HCT116 (cell line): ENCODE measurements around the gene CHRNB1. TPM values are rescaled to one million over a fixed set of nuclear protein-coding genes. Genes with fewer than 3 reads are reported as not detected.
"Not testable (repeated sequence)": the region's sequence is repeated elsewhere in the genome, so short reads cannot be mapped to it uniquely, and the experiment has no call there.

ENCODE experiments used
- ATAC-seq: fragments of 200-7000 bp; cut with Tn5 transposase; 2 replicates; pipeline ENCODE4 v1.9.1; 2020; ENCODE audit warnings: mild to moderate bottlenecking, moderate library complexity
- BruUV-seq: library from RNA; stranded (reverse); fragments of 400-500 nt; replicated peaks from 2 replicates; lab custom pipeline; 2021; lab: Mats Ljungman, UMichigan
- CTCF ChIA-PET: fragments of 300-600 bp; sonication (Branson Sonifier 250); formaldehyde crosslinking; loops from one replicate; lab custom pipeline; 2021; ENCODE audit warnings: antibody characterized with exemption; lab: Charles Lee
- POLR2A ChIA-PET: fragments of 300-600, 350-600 bp; sonication (Branson Sonifier 250); formaldehyde crosslinking; loops from one replicate; lab custom pipeline; 2021; ENCODE audit warnings: antibody characterized with exemption; lab: Charles Lee
- RAD21 ChIA-PET, 2 experiments: fragments of 300-600 bp; sonication (Branson Sonifier 250); formaldehyde crosslinking; loops; one replicate each; lab custom pipeline; 2023; ENCODE audit warnings: low total read pairs in 2 of 2; ENCODE audit not compliant: uncharacterized antibody in 2 of 2, unreplicated experiment in 2 of 2, low non-redundant PET in 1 of 2; lab: Charles Lee
- DNase-seq: peaks from one replicate; pipeline ENCODE4 v3.0.0-alpha.2; 2010; ENCODE audit warnings: low read depth, low spot score
- H2AFZ ChIP-seq: fragments of 200-600 bp; shearing (Covaris generic), sonication (generic); 2 replicates; pipeline ENCODE4 v1.6.1; 2017; ENCODE audit warnings: low read depth, mixed run types, mixed read lengths, antibody characterized with exemption, low read length; ENCODE audit not compliant: poor library complexity, severe bottlenecking
- H3K27ac ChIP-seq: 2 replicates; pipeline ENCODE4 v1.5.1; 2012; ENCODE audit warnings: low read depth, low read length
- H3K27me3 ChIP-seq: fragments of 200-600 bp; sonication (generic); 2 replicates; pipeline ENCODE4 v1.6.1; 2016; ENCODE audit warnings: mixed run types, low read length, mixed read lengths; ENCODE audit not compliant: insufficient read depth
- H3K36me3 ChIP-seq, 2 experiments: fragments of 200-500 bp in 1 of 2; fragments of 200-600 bp in 1 of 2; sonication (Bioruptor generic) in 1 of 2; sonication (generic) in 1 of 2; 2 replicates each; pipeline versions ENCODE4 v1.5.1 to v1.6.1; 2014 to 2016; ENCODE audit warnings: low read length in 2 of 2, inconsistent platforms in 1 of 2, mixed read lengths in 1 of 2, mixed run types in 1 of 2; ENCODE audit not compliant: insufficient read depth in 2 of 2, control insufficient read depth in 1 of 2
- H3K4me1 ChIP-seq, 2 experiments: fragments of 200-600 bp in 1 of 2; sonication (generic) in 1 of 2; 2 replicates each; pipeline versions ENCODE4 v1.5.1 to v1.6.1; 2012 to 2017; ENCODE audit warnings: low read length in 2 of 2, inconsistent platforms in 1 of 2, mild to moderate bottlenecking in 1 of 2, mixed read lengths in 1 of 2, mixed run types in 1 of 2, moderate library complexity in 1 of 2; ENCODE audit not compliant: insufficient read depth in 2 of 2, control insufficient read depth in 1 of 2
- H3K4me2 ChIP-seq: fragments of 200-600 bp; sonication (generic); 2 replicates; pipeline ENCODE4 v1.6.1; 2017; ENCODE audit warnings: mixed run types, low read length, mixed read lengths
- H3K4me3 ChIP-seq, 2 experiments: fragments of 200-600 bp in 1 of 2; sonication (generic) in 1 of 2; replicated peaks in 1 of 2; 2 replicates each; pipeline ENCODE4 v1.5.1; 2011 to 2016; ENCODE audit warnings: low read length in 2 of 2, control low read depth in 1 of 2, low read depth in 1 of 2, mild to moderate bottlenecking in 1 of 2, mixed read lengths in 1 of 2, mixed run types in 1 of 2
- H3K79me2 ChIP-seq: fragments of 200-600 bp; sonication (generic); 2 replicates; pipeline ENCODE4 v1.6.1; 2017; ENCODE audit warnings: mild to moderate bottlenecking, mixed run types, low read length, moderate library complexity, mixed read lengths; ENCODE audit not compliant: insufficient read depth
- H3K9ac ChIP-seq: fragments of 200-600 bp; sonication (generic); 2 replicates; pipeline ENCODE4 v1.6.1; 2016; ENCODE audit warnings: low read length, mixed read lengths
- H3K9me2 ChIP-seq: fragments of 200-600 bp; sonication (generic), shearing (Covaris generic); 2 replicates; pipeline ENCODE4 v1.6.1; 2017; ENCODE audit warnings: mixed run types, mild to moderate bottlenecking, moderate library complexity; ENCODE audit not compliant: insufficient read depth
- H3K9me3 ChIP-seq, 2 experiments: fragments of 200-500 bp in 1 of 2; fragments of 200-600 bp in 1 of 2; sonication (Bioruptor generic) in 1 of 2; sonication (generic) in 1 of 2; 2 replicates each; pipeline ENCODE4 v1.6.1; 2014 to 2017; ENCODE audit warnings: low read length in 2 of 2, mixed read lengths in 2 of 2, inconsistent platforms in 1 of 2, low read depth in 1 of 2, mild to moderate bottlenecking in 1 of 2, mixed run types in 1 of 2, moderate library complexity in 1 of 2; ENCODE audit not compliant: control insufficient read depth in 1 of 2, insufficient read depth in 1 of 2
- H4K20me1 ChIP-seq: fragments of 200-600 bp; sonication (generic), shearing (Covaris generic); 2 replicates; pipeline ENCODE4 v1.6.1; 2017; ENCODE audit warnings: mixed run types, mild to moderate bottlenecking, moderate library complexity; ENCODE audit not compliant: insufficient read depth
- ATF3 ChIP-seq: IDR thresholded peaks from 2 replicates; pipeline ENCODE4 v1.6.1; 2012
- CBX3 ChIP-seq: IDR thresholded peaks from 2 replicates; pipeline ENCODE4 v1.6.1; 2012; ENCODE audit warnings: low read depth
- CEBPB ChIP-seq: IDR thresholded peaks from 2 replicates; pipeline ENCODE4 v1.6.1; 2012; ENCODE audit warnings: low read depth
- CTCF ChIP-seq, 3 experiments: fragments of 200-600 bp in 1 of 3; sonication (generic) in 1 of 3; IDR thresholded peaks in 2 of 3; conservative IDR thresholded peaks in 1 of 3; 2 replicates each; pipeline ENCODE4 v1.5.1; 2012 to 2017; ENCODE audit warnings: low read depth in 2 of 3, low read length in 2 of 3, antibody characterized with exemption in 1 of 3, borderline replicate concordance in 1 of 3, control low read depth in 1 of 3, mild to moderate bottlenecking in 1 of 3, mixed read lengths in 1 of 3, mixed run types in 1 of 3, moderate library complexity in 1 of 3; ENCODE audit not compliant: insufficient read depth in 1 of 3
- ELF1 ChIP-seq: IDR thresholded peaks from 2 replicates; pipeline ENCODE4 v1.6.1; 2012; ENCODE audit warnings: low read depth, borderline replicate concordance
- FOSL1 ChIP-seq: IDR thresholded peaks from 2 replicates; pipeline ENCODE4 v1.6.1; 2012; ENCODE audit warnings: low read depth
- JUND ChIP-seq: IDR thresholded peaks from 2 replicates; pipeline ENCODE4 v1.6.1; 2012
- MAX ChIP-seq: IDR thresholded peaks from 2 replicates; pipeline ENCODE4 v1.6.1; 2012
- POLR2A ChIP-seq: IDR thresholded peaks from 2 replicates; pipeline ENCODE4 v1.7.0; 2011; ENCODE audit warnings: borderline replicate concordance; ENCODE audit not compliant: insufficient read depth, insufficient read length; ENCODE audit errors: extremely low read depth
- RAD21 ChIP-seq: IDR thresholded peaks from 2 replicates; pipeline ENCODE4 v1.6.1; 2012; ENCODE audit warnings: low read depth, mild to moderate bottlenecking
- SRF ChIP-seq: IDR thresholded peaks from 2 replicates; pipeline ENCODE4 v1.6.1; 2012; ENCODE audit warnings: low read depth
- TCF7L2 ChIP-seq: IDR thresholded peaks from 2 replicates; pipeline ENCODE4 v1.7.0; 2011; ENCODE audit warnings: borderline replicate concordance, inconsistent platforms; ENCODE audit not compliant: insufficient read depth, insufficient read length; ENCODE audit errors: extremely low read depth
- ZNF274 ChIP-seq: fragments of 200-500 bp; sonication (Bioruptor generic); IDR thresholded peaks from 2 replicates; pipeline ENCODE4 v1.6.1; 2014; ENCODE audit warnings: mild to moderate bottlenecking, low read depth, low read length, inconsistent platforms
- intact Hi-C: fragments of 100-400 bp; cut with micrococcal nuclease; formaldehyde crosslinking; loops from 2 replicates; pipeline ENCODE4 v1.10.0; 2022
- total RNA-seq: library from RNA; stranded (reverse); gene quantifications from one replicate; pipeline ENCODE4 v1.2.1, GENCODE V29; 2021; ENCODE audit not compliant: unreplicated experiment

CHRNB1 gene
- total RNA-seq, 1 experiment from 2014 or later = 10.4 TPM

- H3K27ac ChIP-seq, H3K36me3 ChIP-seq, H3K9me3 ChIP-seq, BruUV-seq, ATAC-seq, H3K27me3 ChIP-seq, H3K4me2 ChIP-seq, H3K4me3 ChIP-seq, POLR2A ChIA-PET, H3K4me1 ChIP-seq, intact Hi-C loops, H3K79me2 ChIP-seq, H3K9me2 ChIP-seq, CTCF ChIA-PET, H3K9ac ChIP-seq, H4K20me1 ChIP-seq, RAD21 ChIA-PET, DNase-seq, H2AFZ ChIP-seq: not testable (repeated sequence)
Observed at GRCh38 chr17:7469843-7470242, 25.0 kb downstream of the CHRNB1 start.

- H3K27ac ChIP-seq, H3K27me3 ChIP-seq, H3K4me2 ChIP-seq, RAD21 ChIA-PET, H3K9ac ChIP-seq, H3K9me2 ChIP-seq, CTCF ChIA-PET, H3K79me2 ChIP-seq, H2AFZ ChIP-seq, H3K4me3 ChIP-seq, DNase-seq, intact Hi-C loops, BruUV-seq, H3K36me3 ChIP-seq, POLR2A ChIA-PET, H3K9me3 ChIP-seq, ATAC-seq, H4K20me1 ChIP-seq, H3K4me1 ChIP-seq: not testable (repeated sequence)
Observed at GRCh38 chr17:7470457-7470973, 25.7 kb downstream of the CHRNB1 start.

GRCh38 chr17:7471729-7472128, 26.9 kb downstream of the CHRNB1 start:
- no peaks in the 10 kb centered on the region for H3K36me3 ChIP-seq
- H3K9me2 ChIP-seq = no peaks in the 10 kb centered on the region
- ATAC-seq (no peak), DNase-seq (no peak)
- CTCF ChIA-PET = no interaction called here
- H3K4me3 ChIP-seq = no peak overlapping the region
- intact Hi-C loops = no loop called here
- H3K9me3 ChIP-seq = no peaks in the 10 kb centered on the region
- no TSS peak for BruUV-seq
- H3K27me3 ChIP-seq = no peaks in the 10 kb centered on the region
- no peak overlapping the region for H2AFZ ChIP-seq
- no peak overlapping the region for H3K4me2 ChIP-seq
- H3K27ac ChIP-seq = no peak overlapping the region
- RAD21 ChIA-PET = interaction anchor here in 1 of 2 experiments (0.6 kb wide), 1 partner anchor 29 kb away, joined by 3 read pairs; no protein-coding TSS in a partner anchor
- H3K9ac ChIP-seq = no peak overlapping the region
- POLR2A ChIA-PET = no interaction called here
- H3K4me1 ChIP-seq = peaks cover 8 to 15% of the 10 kb centered on the region in 2 experiments
- H3K79me2 ChIP-seq = peaks cover 19% of the 10 kb centered on the region; the same call in 1 of the 2 replicates
- no peaks in the 10 kb centered on the region for H4K20me1 ChIP-seq
- no peak for TF ChIP-seq CBX3
- no peak for TF ChIP-seq ELF1
- no peak for TF ChIP-seq POLR2A
- no peak for TF ChIP-seq JUND
- TF ChIP-seq CEBPB = no peak
- TF ChIP-seq TCF7L2 = no peak
- TF ChIP-seq MAX = no peak
- TF ChIP-seq ZNF274 = no peak
- TF ChIP-seq SRF = no peak
- TF ChIP-seq ATF3 = no peak
- TF ChIP-seq FOSL1 = no peak
- no peak for TF ChIP-seq RAD21
- TF ChIP-seq CTCF (IDR thresholded peaks at IDR 0.05 in 2 of 3, conservative IDR thresholded peaks at IDR 0.05 in 1 of 3; ENCODE audit: borderline replicate concordance in 1 of 3, insufficient read depth in 1 of 3, low read depth in 2 of 3, low read length in 2 of 3) = no peak
